Activated naive CD4-positive, alpha-beta T cell treated with anti-CD3 and anti-CD28 coated beads, Interleukin-2, amount 50 U/mL, for 24 hours (primary cell): ENCODE measurements around the gene CHP2.
A peak's percentile ranks its signal among the peaks of the same experiment; 100 is the strongest.
"Not testable (repeated sequence)": the region's sequence is repeated elsewhere in the genome, so short reads cannot be mapped to it uniquely, and the experiment has no call there.

ENCODE experiments used
- H3K27ac Mint-ChIP-seq: one replicate; pipeline ENCODE4 v1.8.0; 2021; ENCODE audit warnings: mild to moderate bottlenecking, mixed read lengths
- H3K27me3 Mint-ChIP-seq: one replicate; pipeline ENCODE4 v1.8.0; 2021; ENCODE audit warnings: mixed read lengths
- H3K36me3 Mint-ChIP-seq: one replicate; pipeline ENCODE4 v1.8.0; 2021; ENCODE audit warnings: mixed read lengths
- H3K4me1 Mint-ChIP-seq: one replicate; pipeline ENCODE4 v1.8.0; 2021; ENCODE audit warnings: mixed read lengths
- H3K4me3 Mint-ChIP-seq: one replicate; pipeline ENCODE4 v1.8.0; 2021; ENCODE audit warnings: mild to moderate bottlenecking, mixed read lengths
- H3K9me3 Mint-ChIP-seq: one replicate; pipeline ENCODE4 v1.8.0; 2021; ENCODE audit warnings: mixed read lengths

Gene CHP2

GRCh38 chr16:23734176-23734893 is 20.5 kb upstream of the CHP2 start:
- Mint-ChIP-seq H3K4me3 (no peak overlapping the region), H3K36me3 (no peaks in the 10 kb centered on the region), H3K27me3 (peaks cover 1% of the 10 kb centered on the region), H3K9me3 (no peaks in the 10 kb centered on the region), H3K4me1 (no peaks in the 10 kb centered on the region), H3K27ac (no peak overlapping the region)

- not testable (repeated sequence) for H3K9me3 Mint-ChIP-seq, H3K4me1 Mint-ChIP-seq, H3K27ac Mint-ChIP-seq, H3K27me3 Mint-ChIP-seq, H3K36me3 Mint-ChIP-seq, H3K4me3 Mint-ChIP-seq
Observed at GRCh38 chr16:23737423-23738028, 17.3 kb upstream of the CHP2 start.

GRCh38 chr16:23739516-23739915 is 15.3 kb upstream of the CHP2 start:
- peaks cover 14% of the 10 kb centered on the region for H3K27me3 Mint-ChIP-seq
- H3K36me3 Mint-ChIP-seq, result no peaks in the 10 kb centered on the region
- no peak overlapping the region for H3K27ac Mint-ChIP-seq
- no peaks in the 10 kb centered on the region for H3K4me1 Mint-ChIP-seq
- H3K4me3 Mint-ChIP-seq, result no peak overlapping the region
- no peaks in the 10 kb centered on the region for H3K9me3 Mint-ChIP-seq

DNA sequence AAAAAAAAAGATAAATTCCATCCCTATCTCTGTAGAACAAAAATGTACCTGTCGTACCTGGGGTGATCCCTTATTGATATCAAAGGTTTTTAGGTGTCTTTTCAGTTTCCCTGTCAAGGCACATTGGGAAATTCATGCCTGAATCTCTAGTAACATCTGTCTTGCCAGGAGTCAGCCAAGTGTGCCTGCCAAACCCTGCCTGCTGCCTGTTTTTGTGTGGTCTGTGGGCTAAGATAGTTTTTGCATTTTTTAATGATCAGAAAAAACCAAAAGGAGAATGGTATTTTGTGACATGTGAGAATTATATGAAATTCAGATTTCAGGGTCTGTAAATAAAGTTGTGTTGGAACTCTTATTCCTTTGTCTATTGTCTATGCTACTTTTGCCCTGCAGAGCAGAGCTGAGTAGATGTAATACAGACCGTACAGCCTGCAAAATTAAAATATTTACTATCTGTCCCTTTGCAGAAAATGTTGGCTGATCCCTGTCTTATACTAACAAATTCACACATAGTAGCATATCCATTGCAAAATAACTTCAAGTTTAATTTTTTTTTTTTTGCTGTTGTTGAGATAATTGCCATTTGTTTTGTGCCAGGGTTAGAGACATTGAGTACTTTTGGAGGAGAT is 13.0 kb upstream of the CHP2 start:
- H3K27me3 Mint-ChIP-seq, result peaks cover 18% of the 10 kb centered on the region
- H3K9me3 Mint-ChIP-seq, result peaks cover under 1% of the 10 kb centered on the region
- peaks cover 2% of the 10 kb centered on the region for H3K36me3 Mint-ChIP-seq
- H3K27ac Mint-ChIP-seq, result no peak overlapping the region
- H3K4me3 Mint-ChIP-seq, result no peak overlapping the region
- no peaks in the 10 kb centered on the region for H3K4me1 Mint-ChIP-seq

GRCh38 chr16:23742766-23743165 is 12.1 kb upstream of the CHP2 start:
- H3K4me1 Mint-ChIP-seq, result no peaks in the 10 kb centered on the region
- no peak overlapping the region for H3K4me3 Mint-ChIP-seq
- peaks cover 20% of the 10 kb centered on the region for H3K27me3 Mint-ChIP-seq
- peaks cover 4% of the 10 kb centered on the region for H3K9me3 Mint-ChIP-seq
- peaks cover 2% of the 10 kb centered on the region for H3K36me3 Mint-ChIP-seq
- no peak overlapping the region for H3K27ac Mint-ChIP-seq

GRCh38 chr16:23745263-23745662 is 9.6 kb upstream of the CHP2 start:
- no peaks in the 10 kb centered on the region for H3K4me1 Mint-ChIP-seq
- no peak overlapping the region for H3K4me3 Mint-ChIP-seq
- H3K9me3 Mint-ChIP-seq, result peaks cover 4% of the 10 kb centered on the region
- H3K27ac Mint-ChIP-seq, result no peak overlapping the region
- peaks cover 2% of the 10 kb centered on the region for H3K36me3 Mint-ChIP-seq
- peaks cover 23% of the 10 kb centered on the region for H3K27me3 Mint-ChIP-seq

- peaks cover 21% of the 10 kb centered on the region for H3K27me3 Mint-ChIP-seq
- no peaks in the 10 kb centered on the region for H3K4me1 Mint-ChIP-seq
- H3K36me3 Mint-ChIP-seq, result peaks cover 2% of the 10 kb centered on the region
- H3K9me3 Mint-ChIP-seq, result peaks cover 4% of the 10 kb centered on the region
- H3K4me3 Mint-ChIP-seq, result no peak overlapping the region
- no peak overlapping the region for H3K27ac Mint-ChIP-seq
Observed at GRCh38 chr16:23748630-23749029, 6.2 kb upstream of the CHP2 start.

DNA sequence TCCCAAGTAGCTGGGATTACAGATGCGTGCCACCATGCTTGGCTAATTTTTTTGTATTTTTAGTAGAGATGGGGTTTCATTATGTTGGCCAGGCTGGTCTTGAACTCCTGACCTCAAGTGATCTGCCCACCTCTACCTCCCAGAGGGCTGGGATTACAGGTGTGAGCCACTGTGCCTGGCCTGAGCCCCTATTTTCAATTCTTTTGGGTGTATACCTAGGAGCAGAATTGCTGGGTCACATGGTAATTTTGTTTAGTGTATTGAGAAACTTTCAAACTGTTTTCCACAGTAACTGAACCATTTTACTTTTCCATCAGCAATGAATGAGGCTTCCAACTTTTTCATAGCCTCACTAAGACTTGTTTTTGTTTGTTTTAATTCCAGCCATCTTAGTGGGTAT is 3.8 kb upstream of the CHP2 start:
- H3K9me3 Mint-ChIP-seq, H3K4me1 Mint-ChIP-seq, H3K36me3 Mint-ChIP-seq, H3K4me3 Mint-ChIP-seq: not testable (repeated sequence)
- Mint-ChIP-seq H3K27ac (peak overlapping the region; percentile 68), H3K27me3 (peaks cover 21% of the 10 kb centered on the region)

DNA sequence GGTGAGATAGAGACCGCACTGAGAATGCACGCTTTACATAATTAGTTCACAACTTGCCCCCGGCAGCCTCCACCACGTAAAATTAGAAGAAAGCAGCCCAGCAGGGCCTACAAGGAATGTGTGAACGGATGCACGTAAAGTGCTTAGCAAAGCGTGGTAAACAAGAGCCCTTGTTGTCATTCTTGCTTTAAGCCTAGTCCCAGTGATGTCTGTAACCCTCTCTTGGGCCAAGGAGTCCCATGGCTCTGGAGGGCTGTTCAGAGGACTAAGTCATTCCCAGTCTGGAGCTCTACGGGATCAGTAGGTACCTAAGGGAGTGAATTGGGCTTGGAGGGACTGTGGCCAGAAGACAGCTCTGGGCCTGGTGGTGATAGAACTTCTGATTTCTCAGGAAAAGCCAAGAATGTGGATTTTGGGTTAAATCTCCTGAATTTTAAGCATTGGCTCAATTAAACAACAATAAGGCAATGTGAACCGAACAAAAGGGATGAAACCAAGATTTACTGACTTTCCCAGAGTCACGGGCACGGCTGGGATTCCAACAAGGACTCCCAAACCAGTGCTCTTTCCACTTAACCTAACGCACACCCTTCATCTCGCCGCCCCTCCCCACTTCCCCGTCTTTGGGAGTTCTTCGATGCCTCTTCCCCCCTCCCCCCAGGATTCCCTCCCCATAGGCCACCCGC is 775 bp upstream of the CHP2 start:
- H3K27me3 Mint-ChIP-seq, result peaks cover 33% of the 10 kb centered on the region
- no peaks in the 10 kb centered on the region for H3K36me3 Mint-ChIP-seq
- H3K4me1 Mint-ChIP-seq, result peaks cover 3% of the 10 kb centered on the region
- no peak overlapping the region for H3K4me3 Mint-ChIP-seq
- H3K27ac Mint-ChIP-seq, result no peak overlapping the region
- no peaks in the 10 kb centered on the region for H3K9me3 Mint-ChIP-seq

DNA sequence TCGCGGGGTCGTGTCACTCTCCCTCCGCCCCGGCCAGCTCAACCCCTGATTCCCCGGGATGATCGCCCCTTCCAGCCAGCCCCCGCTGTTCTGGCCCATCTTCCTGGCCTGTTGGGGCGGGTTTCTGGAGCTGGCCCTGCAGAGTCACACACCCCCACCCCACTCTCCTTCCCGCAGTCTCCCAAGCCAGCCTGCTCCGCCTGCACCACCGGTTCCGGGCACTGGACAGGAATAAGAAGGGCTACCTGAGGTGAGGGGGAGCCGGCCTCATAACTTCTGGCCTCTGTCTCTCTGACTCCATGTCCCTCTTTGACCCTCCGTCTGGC is 621 bp downstream of the CHP2 start:
- H3K4me3 Mint-ChIP-seq, result no peak overlapping the region
- H3K36me3 Mint-ChIP-seq, result no peaks in the 10 kb centered on the region
- H3K27me3 Mint-ChIP-seq, result peaks cover 33% of the 10 kb centered on the region
- no peak overlapping the region for H3K27ac Mint-ChIP-seq
- peaks cover 3% of the 10 kb centered on the region for H3K4me1 Mint-ChIP-seq
- no peaks in the 10 kb centered on the region for H3K9me3 Mint-ChIP-seq

GRCh38 chr16:23757116-23757515 is 2.3 kb downstream of the CHP2 start:
- peaks cover 33% of the 10 kb centered on the region for H3K27me3 Mint-ChIP-seq
- no peak overlapping the region for H3K4me3 Mint-ChIP-seq
- peaks cover 3% of the 10 kb centered on the region for H3K4me1 Mint-ChIP-seq
- no peaks in the 10 kb centered on the region for H3K9me3 Mint-ChIP-seq
- no peak overlapping the region for H3K27ac Mint-ChIP-seq
- no peaks in the 10 kb centered on the region for H3K36me3 Mint-ChIP-seq

- Mint-ChIP-seq H3K4me3 (no peak overlapping the region), H3K27me3 (peaks cover 30% of the 10 kb centered on the region), H3K9me3 (no peaks in the 10 kb centered on the region), H3K36me3 (no peaks in the 10 kb centered on the region), H3K4me1 (peaks cover 3% of the 10 kb centered on the region), H3K27ac (no peak overlapping the region)
Observed at GRCh38 chr16:23757937-23758619, 3.3 kb downstream of the CHP2 start.

DNA sequence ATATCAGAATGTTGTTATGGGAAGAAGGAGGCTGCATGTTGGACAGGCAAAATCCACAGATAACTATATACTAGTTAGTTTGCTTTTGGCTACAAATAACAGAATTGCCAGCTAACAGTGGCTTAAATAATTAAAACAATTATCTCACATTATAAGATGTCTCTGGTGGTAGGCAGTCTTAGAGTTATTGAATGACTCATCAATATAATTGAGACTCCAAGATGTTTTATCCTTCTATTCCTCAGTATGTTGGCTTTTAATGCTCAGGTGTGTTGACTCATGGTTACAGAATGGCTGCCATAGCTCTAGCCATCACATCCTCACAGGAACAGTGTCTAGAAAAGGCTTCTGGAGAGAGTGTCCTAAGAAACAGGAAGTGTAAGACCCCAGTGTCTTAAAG is 11.1 kb downstream of the CHP2 start:
- Mint-ChIP-seq H3K27me3 (no peaks in the 10 kb centered on the region), H3K36me3 (no peaks in the 10 kb centered on the region), H3K4me3 (no peak overlapping the region)

DNA sequence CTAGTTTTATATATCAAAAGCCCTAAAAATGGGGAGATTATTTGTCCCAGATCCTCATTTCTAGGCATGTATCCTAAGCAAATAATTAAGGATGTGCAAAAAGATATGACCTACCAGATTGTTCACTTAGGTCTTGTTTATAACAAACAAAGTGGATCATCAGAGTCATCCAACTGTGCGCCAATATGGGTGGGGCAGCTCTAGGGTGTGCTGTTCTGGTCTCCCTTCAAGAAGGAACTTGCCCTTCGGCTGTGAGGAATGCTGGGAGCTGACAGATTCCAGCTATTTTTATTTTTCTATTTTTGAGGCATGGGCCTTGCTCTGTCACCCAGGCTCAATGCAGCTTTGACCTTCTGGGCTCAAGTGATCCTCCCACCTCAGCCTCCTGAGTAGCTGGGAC is 13.8 kb downstream of the CHP2 start:
- Mint-ChIP-seq H3K36me3 (no peaks in the 10 kb centered on the region), H3K4me1 (no peaks in the 10 kb centered on the region), H3K27me3 (no peaks in the 10 kb centered on the region), H3K9me3 (no peaks in the 10 kb centered on the region), H3K4me3 (no peak overlapping the region), H3K27ac (no peak overlapping the region)

More for the DNA sequence above, 11.1 kb downstream of the CHP2 start:
- no peak overlapping the region for H3K27ac Mint-ChIP-seq
- H3K4me1 Mint-ChIP-seq, result no peaks in the 10 kb centered on the region
- H3K9me3 Mint-ChIP-seq, result no peaks in the 10 kb centered on the region

DNA sequence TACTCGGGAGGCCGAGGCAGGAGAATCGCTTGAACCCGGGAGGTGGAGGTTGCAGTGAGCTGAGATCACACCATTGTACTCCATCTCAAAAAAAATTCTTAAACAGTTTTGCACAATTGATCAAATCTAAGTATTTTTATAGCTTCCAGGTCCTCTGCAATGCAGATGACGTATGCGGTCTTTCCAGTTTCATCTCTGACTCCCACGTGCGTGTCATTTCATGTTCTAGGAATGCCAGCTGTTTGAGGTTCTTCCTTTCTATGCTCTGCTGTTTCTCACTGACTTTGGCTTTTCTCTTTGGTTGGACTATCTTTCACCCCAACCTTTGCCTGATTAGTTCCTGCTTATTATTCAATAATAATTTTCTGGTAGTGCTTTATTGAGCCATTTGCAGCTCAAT is 16.2 kb downstream of the CHP2 start:
- Mint-ChIP-seq H3K27me3 (no peaks in the 10 kb centered on the region), H3K27ac (no peak overlapping the region), H3K36me3 (no peaks in the 10 kb centered on the region), H3K9me3 (no peaks in the 10 kb centered on the region), H3K4me1 (no peaks in the 10 kb centered on the region), H3K4me3 (no peak overlapping the region)

- no peaks in the 10 kb centered on the region for H3K4me1 Mint-ChIP-seq
- H3K36me3 Mint-ChIP-seq, result no peaks in the 10 kb centered on the region
- H3K9me3 Mint-ChIP-seq, result no peaks in the 10 kb centered on the region
- H3K4me3 Mint-ChIP-seq, result no peak overlapping the region
- no peak overlapping the region for H3K27ac Mint-ChIP-seq
- H3K27me3 Mint-ChIP-seq, result no peaks in the 10 kb centered on the region
Observed at GRCh38 chr16:23771642-23772041, 16.8 kb downstream of the CHP2 start.
